GM12865 (cell line): ENCODE measurements around the gene ZNF324.
"Not testable (repeated sequence)": the region's sequence is repeated elsewhere in the genome, so short reads cannot be mapped to it uniquely, and the experiment has no call there.

Experiments used
- DNase-seq: peaks from one replicate; pipeline ENCODE4 v3.0.0; 2010; ENCODE audit warnings: low read depth
- H3K4me3 ChIP-seq: 2 replicates; pipeline ENCODE4 v1.5.1; 2011; ENCODE audit warnings: mild to moderate bottlenecking, low read depth, low read length, control low read depth
- TF ChIP-seq, protein P1 (sequence below): IDR thresholded peaks from 2 replicates; pipeline ENCODE4 v1.5.1; 2011; ENCODE audit warnings: low read length, control low read depth, low read depth, inconsistent platforms; ENCODE audit not compliant: insufficient read depth; ENCODE audit errors: missing control alignments

The ZNF324 gene

DNA sequence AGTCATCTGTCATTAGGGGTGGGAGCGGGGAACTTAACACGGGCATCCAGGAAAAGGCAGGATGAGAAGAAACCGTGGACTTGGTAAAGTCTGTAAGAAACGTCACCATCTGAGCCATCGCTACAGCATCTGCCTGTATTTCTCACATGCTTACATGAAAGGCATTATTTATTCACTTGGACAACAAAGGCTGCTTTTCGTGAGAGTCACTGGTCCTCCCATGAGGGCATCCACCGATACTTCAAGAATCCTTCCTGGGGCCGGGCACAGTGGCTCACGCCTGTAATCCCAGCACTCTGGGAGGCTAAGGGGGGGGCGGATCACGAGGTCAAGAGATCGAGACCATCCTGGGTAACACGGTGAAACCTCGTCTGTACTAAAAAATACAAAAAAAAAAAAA, 25.4 kb downstream of the ZNF324 start:
- DNase-seq: no peak

DNA sequence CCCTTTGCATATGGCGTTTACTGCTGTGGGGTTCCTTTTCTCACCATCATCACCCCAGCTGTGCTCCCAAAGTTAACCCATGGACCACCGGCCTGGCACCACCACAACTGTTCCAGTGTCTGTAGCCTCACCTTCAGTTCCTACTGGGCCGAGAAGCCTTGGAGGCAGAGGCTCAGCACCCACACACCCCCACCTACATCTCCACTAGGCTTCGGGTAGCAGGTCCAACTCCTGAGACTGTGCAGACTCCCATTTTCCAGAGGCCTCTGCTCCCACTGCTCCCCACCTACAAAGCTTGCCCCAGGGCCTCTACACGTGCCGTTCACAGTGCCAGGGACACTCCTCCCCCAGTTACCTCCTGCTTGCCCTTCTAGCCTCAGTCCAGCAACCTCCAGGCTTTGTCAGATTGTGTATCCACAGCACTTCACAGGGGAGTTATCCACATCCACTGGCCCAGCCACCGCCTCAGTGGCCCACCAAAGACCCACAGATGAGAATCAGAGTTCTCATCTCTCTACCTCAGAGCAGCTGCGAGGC, 30.8 kb downstream of the ZNF324 start:
- TF ChIP-seq, protein P1, sequence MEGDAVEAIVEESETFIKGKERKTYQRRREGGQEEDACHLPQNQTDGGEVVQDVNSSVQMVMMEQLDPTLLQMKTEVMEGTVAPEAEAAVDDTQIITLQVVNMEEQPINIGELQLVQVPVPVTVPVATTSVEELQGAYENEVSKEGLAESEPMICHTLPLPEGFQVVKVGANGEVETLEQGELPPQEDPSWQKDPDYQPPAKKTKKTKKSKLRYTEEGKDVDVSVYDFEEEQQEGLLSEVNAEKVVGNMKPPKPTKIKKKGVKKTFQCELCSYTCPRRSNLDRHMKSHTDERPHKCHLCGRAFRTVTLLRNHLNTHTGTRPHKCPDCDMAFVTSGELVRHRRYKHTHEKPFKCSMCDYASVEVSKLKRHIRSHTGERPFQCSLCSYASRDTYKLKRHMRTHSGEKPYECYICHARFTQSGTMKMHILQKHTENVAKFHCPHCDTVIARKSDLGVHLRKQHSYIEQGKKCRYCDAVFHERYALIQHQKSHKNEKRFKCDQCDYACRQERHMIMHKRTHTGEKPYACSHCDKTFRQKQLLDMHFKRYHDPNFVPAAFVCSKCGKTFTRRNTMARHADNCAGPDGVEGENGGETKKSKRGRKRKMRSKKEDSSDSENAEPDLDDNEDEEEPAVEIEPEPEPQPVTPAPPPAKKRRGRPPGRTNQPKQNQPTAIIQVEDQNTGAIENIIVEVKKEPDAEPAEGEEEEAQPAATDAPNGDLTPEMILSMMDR: no peak
- peak overlapping the region; percentile 68 for H3K4me3 ChIP-seq
- DNase-seq: no peak

More for the DNA sequence above, 25.4 kb downstream of the ZNF324 start:
- no peak overlapping the region for H3K4me3 ChIP-seq
- TF ChIP-seq, protein P1: no peak

DNA sequence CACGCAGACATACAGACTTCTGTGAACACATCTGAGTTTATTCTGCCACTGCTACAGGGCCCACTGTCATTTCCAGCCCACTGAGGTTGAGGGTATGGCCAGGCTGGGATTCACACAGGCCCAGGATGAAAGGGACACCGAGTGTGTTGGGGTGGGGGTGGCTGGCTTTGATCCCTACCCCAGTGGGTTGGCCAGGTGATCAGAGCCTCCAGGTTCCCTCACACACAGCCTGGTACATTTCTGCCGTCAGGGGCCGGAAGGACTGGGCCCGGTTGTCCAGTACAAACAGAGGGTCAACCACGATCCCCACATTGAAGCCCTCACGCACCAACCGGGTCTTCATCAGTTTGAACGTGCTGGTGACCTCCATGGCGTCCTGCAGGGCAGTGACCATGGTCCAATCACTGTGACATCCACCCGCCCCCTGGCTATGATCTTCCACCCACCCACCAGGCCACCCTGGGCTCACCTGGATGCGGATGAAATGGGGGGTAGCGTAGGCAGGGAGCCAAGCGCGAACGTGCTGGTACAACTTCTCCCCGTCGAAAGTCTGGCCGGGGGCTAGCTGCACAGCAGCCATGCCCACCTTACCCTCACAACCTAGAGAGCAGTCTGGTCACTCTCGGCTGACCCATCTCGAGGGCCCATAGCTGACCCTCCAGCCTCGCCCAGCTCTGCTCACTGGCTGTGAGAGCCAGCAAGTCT, 31.6 kb downstream of the ZNF324 start:
- DNase-seq: peak; percentile 14
- TF ChIP-seq, protein P1: no peak
- H3K4me3 ChIP-seq: peak overlapping the region; percentile 68

DNA sequence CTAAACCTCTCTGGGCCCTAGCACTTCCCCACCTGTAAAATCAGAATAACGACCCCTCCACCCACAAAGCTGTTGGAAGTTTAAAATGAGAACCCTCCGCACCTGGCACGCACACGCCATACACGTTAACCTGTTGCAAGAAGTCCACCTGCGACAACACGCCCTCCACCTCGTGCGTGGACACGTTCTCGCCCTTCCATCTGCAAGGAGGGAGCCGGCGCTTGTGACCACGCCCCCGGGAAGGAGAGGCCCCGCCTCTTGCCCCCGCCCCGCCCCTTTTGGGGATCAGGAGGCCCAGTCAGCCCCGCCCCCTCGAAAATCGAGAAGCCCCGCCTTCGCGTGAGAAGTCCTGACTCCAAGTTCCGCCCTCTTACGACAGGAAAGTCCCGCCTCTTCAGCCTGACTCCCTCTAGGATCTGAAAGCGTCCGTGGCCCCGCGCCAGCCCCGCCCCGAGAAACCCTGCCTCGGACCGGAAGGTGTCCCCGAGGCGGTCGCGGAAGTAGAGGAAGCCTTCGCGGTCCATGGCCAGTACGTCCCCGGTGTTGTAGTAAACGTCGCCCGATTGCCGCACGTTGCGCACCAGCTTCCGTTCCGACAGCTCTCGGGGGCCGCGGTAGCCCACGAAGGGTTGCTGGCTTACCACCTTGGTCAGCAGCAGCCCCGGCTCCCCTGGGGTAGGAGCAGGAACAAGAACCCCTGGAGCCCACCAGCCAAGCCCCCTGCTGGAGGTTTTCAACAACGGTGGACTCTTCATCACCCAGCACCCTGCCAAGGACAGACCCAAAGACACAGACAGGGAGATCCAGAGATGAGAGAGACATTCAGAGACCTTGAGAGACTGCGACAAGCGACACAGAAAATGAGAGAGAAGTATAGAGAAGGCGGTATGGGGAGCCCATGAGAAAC, 32.4 kb downstream of the ZNF324 start:
- DNase-seq: peak; percentile 100
- TF ChIP-seq, protein P1: peak; percentile 20
- H3K4me3 ChIP-seq: peak overlapping the region; percentile 68

DNA sequence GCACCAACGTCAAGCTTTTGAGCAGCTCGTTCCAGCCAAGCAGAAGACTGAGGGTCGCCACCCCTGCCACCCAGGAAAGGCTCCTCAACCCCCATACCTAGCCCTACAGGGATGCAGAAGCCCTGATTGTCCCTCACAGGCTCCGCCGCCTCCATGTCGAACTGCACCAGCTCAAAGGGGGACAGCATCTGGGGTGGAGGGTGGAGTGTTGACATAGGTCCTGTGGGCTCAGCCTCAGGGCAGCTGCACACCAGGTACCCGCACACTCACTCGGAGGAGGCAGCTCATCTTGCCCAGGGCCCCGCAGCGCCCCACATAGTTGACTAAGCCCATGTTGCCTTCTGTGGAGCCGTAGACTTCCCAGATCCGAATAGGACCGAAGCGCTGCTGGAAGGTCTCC, 33.4 kb downstream of the ZNF324 start:
- TF ChIP-seq, protein P1: no peak
- no peak overlapping the region; the same call in 1 of the 2 replicates for H3K4me3 ChIP-seq
- no peak for DNase-seq

DNA sequence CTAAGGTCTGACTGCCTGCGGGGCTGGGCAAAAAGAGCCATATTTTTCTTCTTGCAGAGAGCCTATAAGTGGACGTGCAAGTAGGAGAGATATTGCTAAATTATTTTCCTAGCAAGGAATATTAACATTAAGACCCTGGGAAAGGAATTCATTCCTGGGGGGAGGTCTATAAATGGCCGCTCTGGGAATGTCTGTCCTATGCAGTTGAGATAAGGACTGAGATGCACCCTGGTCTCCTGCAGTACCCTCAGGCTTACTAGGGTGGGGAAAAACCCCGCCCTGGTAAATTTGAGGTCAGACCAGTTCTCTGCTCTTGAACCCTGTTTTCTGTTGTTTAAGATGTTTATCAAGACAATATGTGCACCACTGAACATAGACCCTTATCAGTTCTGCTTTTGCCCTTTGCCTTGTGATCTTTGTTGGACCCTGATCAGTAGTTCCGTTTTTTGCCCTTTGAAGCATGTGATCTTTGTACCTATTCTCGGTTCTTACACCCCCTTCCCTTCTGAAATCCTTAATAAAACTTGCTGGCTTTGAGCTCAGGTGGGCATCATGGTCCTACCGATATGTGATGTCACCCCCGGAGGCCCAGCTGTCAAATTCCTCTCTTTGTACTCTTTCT, 40.8 kb downstream of the ZNF324 start:
- not testable (repeated sequence) for DNase-seq, H3K4me3 ChIP-seq

DNA sequence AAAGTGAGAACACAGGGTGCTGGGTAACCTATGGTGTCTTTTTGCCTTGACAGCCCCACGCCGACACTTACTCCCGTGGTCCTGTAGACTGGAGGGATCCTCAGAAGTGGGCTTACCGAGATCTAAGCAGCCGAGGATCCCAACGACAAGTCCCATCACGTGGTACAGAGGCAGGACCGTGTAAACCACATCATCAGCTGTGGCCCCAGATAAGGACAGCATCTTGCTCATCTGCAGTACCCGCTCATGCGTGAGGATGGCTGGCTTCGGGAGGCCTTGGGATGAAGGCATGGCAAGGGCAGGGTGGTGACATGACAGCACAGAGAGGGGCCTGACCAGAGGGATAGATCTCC, 42.8 kb downstream of the ZNF324 start:
- DNase-seq: peak; percentile 25
- TF ChIP-seq, protein P1: no peak
- H3K4me3 ChIP-seq: no peak overlapping the region
